ENCODE data around the gene SELENOV. TPM values are rescaled to one million over a fixed set of nuclear protein-coding genes. Genes with fewer than 3 reads are reported as not detected.

Gene SELENOV
- total RNA-seq (2022; extraction: Qiagen RNA extraction), result not detected in 5 replicates

GRCh38 chr19:39514840-39515550 lies at the start of gene SELENOV:
TSS of gene SELENOV (plus strand) at chr19:39515139. CDS start at chr19:39515213, 74 bp downstream.

GRCh38 chr19:39480337-39481228 lies 34.4 kb upstream of the SELENOV start, which contains the start of gene TIMM50:
TSS of gene TIMM50 (plus strand) at chr19:39480838. CDS start at chr19:39480854, 16 bp downstream.

GRCh38 chr19:39498798-39499642 lies 15.9 kb upstream of the SELENOV start, which contains the start of gene DLL3:
TSS of gene DLL3 (plus strand) at chr19:39498947. CDS start at chr19:39498975, 28 bp downstream.

GRCh38 chr19:39532233-39533002 lies 17.5 kb downstream of the SELENOV start, which contains the start of gene EID2B:
TSS of gene EID2B (minus strand) at chr19:39532852. CDS start at chr19:39532802, 50 bp downstream.

GRCh38 chr19:39539518-39540332 lies 24.8 kb downstream of the SELENOV start, which contains the start of gene EID2:
TSS of gene EID2 (minus strand) at chr19:39540161. CDS start at chr19:39540079, 82 bp downstream.

Other genes with a start within 250 kb of the SELENOV start
- not detected in 5 replicates for gene IFNL2, start 246.7 kb upstream of the SELENOV start, total RNA-seq (2022; extraction: Qiagen RNA extraction)
- 0.11 TPM in 1 of 5 replicates, not detected in the others for gene IFNL1, start 218.7 kb upstream of the SELENOV start, total RNA-seq (2022; extraction: Qiagen RNA extraction)
- 7.1 to 10.3 TPM (median 9.5 TPM) in 5 replicates for gene LRFN1, start 194.3 kb upstream of the SELENOV start, total RNA-seq (2022; extraction: Qiagen RNA extraction)
- gene GMFG, start 179.1 kb upstream of the SELENOV start, total RNA-seq (2022; extraction: Qiagen RNA extraction), result 0.27 to 0.55 TPM (median 0.44 TPM) in 5 replicates
- gene SAMD4B, start 172.7 kb upstream of the SELENOV start, total RNA-seq (2022; extraction: Qiagen RNA extraction), result 118 to 175 TPM (median 163 TPM) in 5 replicates
- 73.9 to 76.7 TPM (median 75.8 TPM) in 5 replicates for gene PAF1, start 124.0 kb upstream of the SELENOV start, total RNA-seq (2022; extraction: Qiagen RNA extraction)
- 72.3 to 77.0 TPM (median 74.1 TPM) in 5 replicates for gene MED29, start 123.8 kb upstream of the SELENOV start, total RNA-seq (2022; extraction: Qiagen RNA extraction)
- gene ZFP36, start 108.3 kb upstream of the SELENOV start, total RNA-seq (2022; extraction: Qiagen RNA extraction), result 193 to 296 TPM (median 229 TPM) in 5 replicates
- gene PLEKHG2, start 102.5 kb upstream of the SELENOV start, total RNA-seq (2022; extraction: Qiagen RNA extraction), result 81.1 to 117 TPM (median 104 TPM) in 5 replicates
- 6,355 to 7,942 TPM (median 7,642 TPM) in 5 replicates for gene RPS16, start 79.2 kb upstream of the SELENOV start, total RNA-seq (2022; extraction: Qiagen RNA extraction)
- 171 to 194 TPM (median 177 TPM) in 5 replicates for gene SUPT5H, start 69.6 kb upstream of the SELENOV start, total RNA-seq (2022; extraction: Qiagen RNA extraction)
- 176 to 224 TPM (median 211 TPM) in 5 replicates for gene TIMM50, start 34.3 kb upstream of the SELENOV start, total RNA-seq (2022; extraction: Qiagen RNA extraction)
- gene DLL3, start 16.2 kb upstream of the SELENOV start, total RNA-seq (2022; extraction: Qiagen RNA extraction), result 6.9 to 11.1 TPM (median 10.3 TPM) in 5 replicates
- 6.5 to 9.7 TPM (median 7.7 TPM) in 5 replicates for gene EID2B, start 17.7 kb downstream of the SELENOV start, total RNA-seq (2022; extraction: Qiagen RNA extraction)
- gene EID2, start 25.0 kb downstream of the SELENOV start, total RNA-seq (2022; extraction: Qiagen RNA extraction), result 32.7 to 45.7 TPM (median 42.6 TPM) in 5 replicates
- not detected in 5 replicates for gene LGALS13, start 87.4 kb downstream of the SELENOV start, total RNA-seq (2022; extraction: Qiagen RNA extraction)
- gene LGALS16, start 140.8 kb downstream of the SELENOV start, total RNA-seq (2022; extraction: Qiagen RNA extraction), result not detected in 5 replicates
- gene LGALS14, start 189.3 kb downstream of the SELENOV start, total RNA-seq (2022; extraction: Qiagen RNA extraction), result not detected in 5 replicates
- gene CLC, start 222.9 kb downstream of the SELENOV start, total RNA-seq (2022; extraction: Qiagen RNA extraction), result 0.23 TPM in 1 of 5 replicates, not detected in the others